GM12874 (cell line): ENCODE data around the gene PLEKHG5.

Experiments
- TF ChIP-seq, protein P1 (sequence below): IDR thresholded peaks from 2 replicates; pipeline ENCODE4 v1.5.1; 2011; ENCODE audit warnings: low read depth, mild to moderate bottlenecking, control low read depth, low read length, moderate library complexity; ENCODE audit not compliant: insufficient read depth

The PLEKHG5 gene

DNA sequence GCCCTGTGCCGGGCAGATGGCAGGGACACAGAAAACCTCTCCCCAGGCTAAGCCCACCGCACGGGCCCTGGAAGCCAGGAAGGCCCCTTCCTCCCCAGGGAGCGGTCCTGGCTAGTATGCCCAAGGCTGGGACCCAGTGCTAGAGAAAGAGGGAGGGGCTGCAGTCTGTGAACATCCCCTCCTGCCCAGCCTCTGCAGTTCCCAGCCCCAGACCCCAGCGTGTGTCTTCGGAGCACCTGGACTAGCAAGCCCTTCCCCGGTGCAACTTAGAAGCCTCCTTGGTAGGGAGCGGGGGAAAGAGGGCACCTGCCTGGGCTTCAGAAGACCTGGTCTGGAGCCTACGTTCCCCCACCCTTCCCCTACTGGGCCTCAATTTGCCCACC, 2.1 kb downstream of the PLEKHG5 start:
- TF ChIP-seq, protein P1, sequence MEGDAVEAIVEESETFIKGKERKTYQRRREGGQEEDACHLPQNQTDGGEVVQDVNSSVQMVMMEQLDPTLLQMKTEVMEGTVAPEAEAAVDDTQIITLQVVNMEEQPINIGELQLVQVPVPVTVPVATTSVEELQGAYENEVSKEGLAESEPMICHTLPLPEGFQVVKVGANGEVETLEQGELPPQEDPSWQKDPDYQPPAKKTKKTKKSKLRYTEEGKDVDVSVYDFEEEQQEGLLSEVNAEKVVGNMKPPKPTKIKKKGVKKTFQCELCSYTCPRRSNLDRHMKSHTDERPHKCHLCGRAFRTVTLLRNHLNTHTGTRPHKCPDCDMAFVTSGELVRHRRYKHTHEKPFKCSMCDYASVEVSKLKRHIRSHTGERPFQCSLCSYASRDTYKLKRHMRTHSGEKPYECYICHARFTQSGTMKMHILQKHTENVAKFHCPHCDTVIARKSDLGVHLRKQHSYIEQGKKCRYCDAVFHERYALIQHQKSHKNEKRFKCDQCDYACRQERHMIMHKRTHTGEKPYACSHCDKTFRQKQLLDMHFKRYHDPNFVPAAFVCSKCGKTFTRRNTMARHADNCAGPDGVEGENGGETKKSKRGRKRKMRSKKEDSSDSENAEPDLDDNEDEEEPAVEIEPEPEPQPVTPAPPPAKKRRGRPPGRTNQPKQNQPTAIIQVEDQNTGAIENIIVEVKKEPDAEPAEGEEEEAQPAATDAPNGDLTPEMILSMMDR, result no peak

DNA sequence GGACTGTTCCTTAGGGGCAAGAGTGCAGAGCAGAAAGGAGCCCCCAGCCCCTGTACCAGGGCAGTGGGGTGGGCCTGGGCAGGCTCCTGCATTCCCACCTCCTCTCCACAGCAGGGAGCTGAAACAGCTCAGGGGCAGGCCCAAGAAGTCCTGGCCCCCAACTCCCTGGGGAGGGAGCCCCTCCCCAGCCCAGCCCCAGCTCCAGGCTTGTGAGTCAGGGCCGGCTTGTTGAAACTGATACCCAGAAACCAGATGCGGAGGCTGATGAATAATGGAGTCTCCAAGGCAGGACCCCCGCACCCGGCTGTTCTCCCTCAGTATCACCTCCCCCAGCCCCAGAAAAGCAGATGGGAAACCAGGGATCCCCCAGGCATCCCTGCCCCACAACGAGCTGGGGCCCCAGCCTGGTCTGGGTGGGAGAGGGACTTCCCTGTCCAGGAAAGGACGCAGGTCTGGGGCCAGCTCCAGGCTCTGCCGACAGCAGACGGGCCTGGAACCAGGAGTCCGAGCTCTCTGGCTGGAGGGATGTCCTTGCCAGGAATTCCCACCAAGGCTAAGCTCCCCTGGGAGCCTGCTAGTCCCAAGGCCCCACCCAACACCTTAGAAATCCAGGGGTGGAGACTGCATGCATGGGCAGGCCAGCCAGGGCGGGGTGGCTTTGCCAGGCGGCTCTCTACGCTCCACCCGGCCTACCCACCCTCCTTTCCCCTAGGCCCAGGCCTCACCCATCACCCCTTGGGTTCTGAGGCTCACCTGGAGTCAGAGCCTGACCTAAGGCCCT, 2.7 kb downstream of the PLEKHG5 start:
- TF ChIP-seq, protein P1, result no peak

DNA sequence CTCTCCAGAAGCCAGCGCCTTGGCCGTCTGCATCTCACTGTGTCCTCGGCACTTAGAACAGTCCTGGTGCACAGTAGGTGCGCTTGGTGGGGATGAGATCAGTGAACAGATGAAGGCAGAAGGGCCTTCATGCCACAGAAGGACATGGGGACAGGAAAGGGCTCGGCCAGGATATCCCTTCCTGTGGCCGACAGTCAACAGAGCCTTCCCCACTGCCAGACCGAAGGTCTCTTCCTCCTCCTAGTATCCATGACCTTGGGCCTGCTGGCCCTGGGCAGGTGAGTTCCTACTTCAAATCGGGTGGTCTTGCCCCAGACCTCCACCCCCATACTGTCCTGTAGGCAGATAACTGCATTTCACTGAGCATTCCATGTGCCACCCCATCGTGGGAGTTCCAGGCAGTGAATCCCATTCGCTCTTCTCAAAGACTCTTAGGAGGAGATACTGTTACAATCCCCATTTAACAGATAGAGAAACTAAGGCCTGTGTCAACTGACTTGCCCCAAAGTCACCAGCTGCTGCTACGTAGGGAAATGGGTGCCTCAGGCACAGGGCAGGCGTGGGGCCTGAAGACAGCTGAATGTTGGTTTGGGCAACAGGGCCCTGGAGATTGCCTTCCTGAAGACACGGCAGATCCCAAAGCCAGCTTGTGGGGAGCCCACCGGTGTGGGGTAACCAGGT, 3.5 kb downstream of the PLEKHG5 start:
- TF ChIP-seq, protein P1, result no peak

DNA sequence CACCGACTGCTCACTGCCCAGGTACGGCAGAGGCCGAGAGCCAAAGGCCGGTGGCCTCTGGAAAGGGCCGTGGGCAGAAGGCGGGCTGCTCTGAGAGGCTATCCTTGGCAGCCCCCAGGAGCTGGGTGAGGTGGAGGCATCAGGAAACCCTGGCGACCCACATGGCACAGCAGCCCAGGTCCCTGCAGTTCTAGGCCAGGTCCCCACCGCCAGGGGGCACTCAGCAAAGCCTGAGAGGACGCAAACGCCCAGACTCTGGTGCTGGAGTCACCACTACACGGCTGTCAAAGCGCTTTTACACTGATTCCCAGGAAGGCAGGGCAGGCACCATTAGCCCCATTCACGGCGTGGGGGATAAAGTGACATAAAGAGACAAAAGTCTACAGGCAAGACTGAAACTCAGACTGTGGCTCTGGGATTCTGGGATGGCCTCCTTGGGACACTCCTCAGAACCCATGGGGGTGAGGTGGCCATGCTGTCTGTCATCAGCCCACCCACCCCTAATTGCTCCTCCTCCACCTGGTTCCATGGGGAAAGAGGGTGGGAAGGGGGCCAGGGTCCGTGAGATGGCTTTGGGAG, 4.9 kb downstream of the PLEKHG5 start:
- TF ChIP-seq, protein P1, result peak; percentile 96

DNA sequence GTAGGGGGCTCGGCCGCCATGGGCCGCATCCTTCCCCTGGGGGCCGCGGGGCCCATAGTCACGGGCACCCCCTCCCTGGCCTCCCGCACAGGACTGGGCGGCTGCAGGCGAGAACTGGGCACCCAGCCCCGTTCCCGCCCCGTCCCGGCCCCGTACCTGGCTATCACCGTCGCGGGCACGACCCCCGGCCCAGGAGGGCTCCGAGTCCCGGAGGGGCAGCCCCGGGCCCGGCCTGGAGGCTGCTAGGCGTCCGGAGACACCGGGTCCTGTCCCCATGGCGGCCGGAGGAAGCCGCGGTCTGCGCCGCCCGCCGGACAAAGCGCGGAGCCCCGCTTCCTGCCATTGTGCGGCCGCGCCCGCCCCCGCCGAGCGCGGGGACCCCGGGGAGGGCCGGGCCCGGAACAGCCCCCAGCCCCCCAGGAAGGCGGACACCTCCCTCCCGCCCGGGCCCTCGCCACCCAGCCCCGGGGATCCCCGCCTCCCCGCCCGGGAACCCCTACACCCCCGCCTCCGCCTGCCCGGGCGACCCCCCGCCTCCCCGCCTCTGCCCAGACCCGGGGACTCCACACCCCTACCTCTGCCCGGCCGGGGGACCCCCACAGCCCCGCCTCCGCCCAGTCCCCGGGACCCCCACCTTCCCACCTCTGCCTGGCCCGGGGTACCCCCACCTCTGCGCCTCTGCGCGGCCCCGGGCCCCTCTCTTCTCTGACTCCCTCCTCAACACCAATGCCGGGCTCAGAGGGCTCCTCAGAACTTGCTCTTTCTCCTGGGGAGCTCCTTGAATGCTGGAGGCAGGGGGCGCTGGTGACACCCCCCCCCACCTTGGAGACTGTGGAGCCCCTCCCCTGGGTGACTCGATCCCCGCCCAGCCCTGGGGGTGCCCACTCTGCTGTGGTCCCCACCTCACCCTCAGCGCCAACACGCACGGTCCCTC, 6.0 kb downstream of the PLEKHG5 start:
- TF ChIP-seq, protein P1, result no peak

DNA sequence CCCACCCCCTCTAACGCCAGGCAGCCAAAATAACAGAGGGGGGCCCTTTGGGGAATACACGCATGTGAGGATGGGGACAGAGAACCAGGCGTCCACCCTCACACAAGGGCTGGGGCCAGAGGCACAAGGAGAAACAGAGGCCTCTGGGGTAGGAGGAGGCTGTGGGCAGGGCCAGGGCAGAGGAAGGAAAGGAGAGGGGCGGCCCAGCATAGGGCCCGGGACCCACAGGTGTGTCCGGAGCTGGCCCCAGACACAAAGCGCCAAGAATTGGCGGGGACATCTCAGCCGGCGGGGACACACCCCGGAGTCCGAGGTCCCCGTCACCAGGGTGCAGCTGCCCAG, 6.7 kb downstream of the PLEKHG5 start:
- TF ChIP-seq, protein P1, result no peak

DNA sequence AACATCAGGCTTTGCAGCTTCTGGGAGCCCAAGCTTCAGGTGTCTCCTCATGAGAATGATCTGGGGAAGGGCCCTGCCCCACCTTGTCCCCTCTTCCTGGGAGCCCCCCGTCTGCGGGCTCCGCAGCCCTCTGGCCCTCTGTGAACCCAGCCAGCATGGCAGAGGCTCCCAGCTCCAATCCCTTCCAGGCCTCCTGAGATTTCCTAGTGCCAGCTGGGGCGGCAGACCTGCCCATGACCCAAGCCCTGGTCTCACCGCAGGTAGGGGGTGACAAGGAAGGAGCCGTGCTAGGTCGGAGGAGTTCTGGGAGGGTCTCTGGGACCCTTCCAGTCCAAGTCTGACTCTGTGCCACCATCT, 7.7 kb downstream of the PLEKHG5 start:
- TF ChIP-seq, protein P1, result no peak
